Fibroblast of pulmonary artery (primary cell): ENCODE results near the gene CACNA1C.

Experiments
- DNase-seq: peaks from one replicate; pipeline ENCODE4 v3.0.0-alpha.2; 2010; ENCODE audit warnings: low read depth
- H3K4me3 ChIP-seq: replicated peaks from 2 replicates; pipeline ENCODE4 v1.5.1; 2011; ENCODE audit warnings: low read depth, mild to moderate bottlenecking, control low read depth, low read length, moderate library complexity
- CTCF ChIP-seq: IDR thresholded peaks from 2 replicates; pipeline ENCODE4 v1.5.1; 2011; ENCODE audit warnings: mild to moderate bottlenecking, control low read depth, low read length, inconsistent platforms; ENCODE audit errors: missing control alignments

CACNA1C gene

GRCh38 chr12:2445968-2446367, 393.2 kb downstream of the CACNA1C start:
- no peak overlapping the region for H3K4me3 ChIP-seq
- TF ChIP-seq CTCF: no peak
- DNase-seq: no peak

DNA sequence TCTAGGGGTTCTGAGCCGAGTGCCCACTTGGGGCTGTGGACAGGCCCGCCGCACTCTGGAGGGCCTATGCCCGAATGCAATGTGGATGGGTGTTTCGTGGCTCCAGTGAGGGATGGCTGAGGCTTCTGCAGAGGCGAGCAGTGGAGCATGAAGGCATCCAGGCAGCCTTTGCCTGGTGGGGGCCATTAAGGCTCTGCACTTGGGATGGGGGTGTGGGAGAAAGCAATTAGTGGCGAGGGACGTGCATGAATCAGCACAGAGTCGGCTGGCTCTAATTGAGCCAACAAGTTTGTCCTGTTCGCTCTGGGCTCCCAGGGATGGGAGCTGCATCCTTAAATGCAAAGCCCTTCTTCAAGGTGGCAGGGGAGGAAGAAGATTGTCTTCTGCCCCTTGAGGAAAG, 395.1 kb downstream of the CACNA1C start:
- H3K4me3 ChIP-seq: no peak overlapping the region
- no peak for TF ChIP-seq CTCF
- no peak for DNase-seq

GRCh38 chr12:2449586-2449985, 396.8 kb downstream of the CACNA1C start:
- H3K4me3 ChIP-seq: no peak overlapping the region
- TF ChIP-seq CTCF: no peak
- no peak for DNase-seq

DNA sequence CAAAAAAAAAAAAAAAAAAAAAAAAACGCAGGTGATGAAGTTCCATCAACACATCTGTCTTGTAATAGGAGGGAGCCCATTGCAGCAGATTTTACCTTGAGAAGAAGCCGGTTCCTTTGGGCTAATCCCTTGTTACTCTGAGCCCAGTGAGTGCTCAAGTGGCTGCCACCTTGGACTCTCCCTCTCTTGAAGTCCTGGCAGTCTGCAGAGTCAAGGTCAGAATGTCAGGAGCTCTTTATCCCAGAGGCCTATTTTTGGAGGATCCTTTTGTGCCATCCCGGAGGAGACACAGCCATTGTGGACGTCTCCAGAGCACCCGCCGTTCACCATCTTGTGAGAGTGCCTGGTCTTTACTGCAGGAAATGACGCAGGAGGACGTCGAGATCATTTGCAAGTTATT, 397.8 kb downstream of the CACNA1C start:
- no peak for DNase-seq
- no peak for TF ChIP-seq CTCF
- no peak overlapping the region for H3K4me3 ChIP-seq

- no peak overlapping the region for H3K4me3 ChIP-seq
- no peak for DNase-seq
- no peak for TF ChIP-seq CTCF
Observed at GRCh38 chr12:2451025-2451424, 398.2 kb downstream of the CACNA1C start.

DNA sequence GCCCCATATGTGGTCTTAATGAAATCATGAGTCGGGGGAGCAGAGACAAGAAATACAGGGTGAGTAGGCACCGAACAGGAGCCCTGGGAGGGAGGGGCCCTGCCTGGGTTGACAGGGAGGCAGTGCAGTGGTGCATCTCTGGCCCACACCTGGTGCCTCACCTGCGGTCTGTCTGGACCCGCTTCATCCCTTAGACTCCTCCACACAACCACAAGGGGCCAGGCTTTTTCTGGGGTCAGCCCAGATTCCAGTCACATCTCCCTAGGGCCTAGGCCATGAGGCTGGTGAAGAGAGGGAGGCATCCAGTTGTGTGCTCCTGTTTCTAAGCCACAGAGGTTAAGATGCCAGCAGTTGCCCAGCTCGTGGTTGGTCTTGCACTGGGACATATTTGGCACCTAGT, 398.7 kb downstream of the CACNA1C start:
- H3K4me3 ChIP-seq: no peak overlapping the region
- no peak for DNase-seq
- TF ChIP-seq CTCF: no peak

- no peak for TF ChIP-seq CTCF
- H3K4me3 ChIP-seq: no peak overlapping the region
- no peak for DNase-seq
Observed at GRCh38 chr12:2453076-2453760, 400.4 kb downstream of the CACNA1C start.
